Activated T-helper 1 cell treated with anti-CD3 and anti-CD28 coated beads, Interleukin-12 subunit alpha, Interleukin-12 subunit beta, Interleukin-2, Interleukin-4 antibody, amounts not matched to agents 30 ng/mL and 10 ng/mL and 1 ng/mL, durations not matched to agents 14 hours and 24 hours and 36 hours (primary cell): ENCODE data around the gene ACOX3. TPM values are rescaled to one million over a fixed set of nuclear protein-coding genes. Genes with fewer than 3 reads are reported as not detected.
"Not testable (repeated sequence)": the region's sequence is repeated elsewhere in the genome, so short reads cannot be mapped to it uniquely, and the experiment has no call there.

Experiments used
- DNase-seq: peaks from one replicate; pipeline ENCODE4 v3.0.0; 2021; ENCODE audit warnings: low spot score
- H3K27ac Mint-ChIP-seq: one replicate; pipeline ENCODE4 v1.8.0; 2021; ENCODE audit warnings: mild to moderate bottlenecking, mixed read lengths
- H3K27me3 Mint-ChIP-seq: one replicate; pipeline ENCODE4 v1.8.0; 2022; ENCODE audit warnings: mild to moderate bottlenecking, moderate library complexity, mixed read lengths; ENCODE audit not compliant: insufficient read depth
- H3K36me3 Mint-ChIP-seq: one replicate; pipeline ENCODE4 v1.8.0; 2021; ENCODE audit warnings: low read depth, mixed read lengths
- H3K4me1 Mint-ChIP-seq: one replicate; pipeline ENCODE4 v1.8.0; 2021; ENCODE audit warnings: low read depth, mixed read lengths
- H3K4me3 Mint-ChIP-seq: one replicate; pipeline ENCODE4 v1.8.0; 2021; ENCODE audit warnings: mild to moderate bottlenecking, moderate library complexity, mixed read lengths
- H3K9me3 Mint-ChIP-seq: one replicate; pipeline ENCODE4 v1.8.0; 2021; ENCODE audit warnings: mixed read lengths
- intact Hi-C: fragments of 100-400 bp; cut with micrococcal nuclease; formaldehyde crosslinking; loops from one replicate; pipeline ENCODE4 v1.15.1; 2024
- total RNA-seq: library from RNA; stranded (reverse); gene quantifications from 2 replicates; pipeline ENCODE4 v1.2.3, GENCODE V29; 2022

Gene ACOX3
- total RNA-seq, 1 donor from 2014 or later = 20.7 TPM

GRCh38 chr4:8437281-8437680 lies 3.2 kb downstream of the ACOX3 start:
- Mint-ChIP-seq H3K27ac (peak overlapping the region; percentile 49), H3K27me3 (no peaks in the 10 kb centered on the region), H3K36me3 (peaks cover 11% of the 10 kb centered on the region), H3K4me3 (no peak overlapping the region), H3K9me3 (no peaks in the 10 kb centered on the region), H3K4me1 (peaks cover 59% of the 10 kb centered on the region)
- DNase-seq = no peak
- intact Hi-C loops = no loop called here

- peaks cover 11% of the 10 kb centered on the region for H3K36me3 Mint-ChIP-seq
- peak overlapping the region; percentile 77 for H3K4me3 Mint-ChIP-seq
- peak; percentile 25 for DNase-seq
- peaks cover 47% of the 10 kb centered on the region for H3K4me1 Mint-ChIP-seq
- intact Hi-C loops = no loop called here
- no peaks in the 10 kb centered on the region for H3K27me3 Mint-ChIP-seq
- H3K27ac Mint-ChIP-seq = peak overlapping the region; percentile 87
- H3K9me3 Mint-ChIP-seq = no peaks in the 10 kb centered on the region
Measured at GRCh38 chr4:8435656-8436121, 4.8 kb downstream of the ACOX3 start.

- H3K27ac Mint-ChIP-seq = no peak overlapping the region
- peaks cover 37% of the 10 kb centered on the region for H3K4me1 Mint-ChIP-seq
- DNase-seq = no peak
- H3K36me3 Mint-ChIP-seq = peaks cover 5% of the 10 kb centered on the region
- no peaks in the 10 kb centered on the region for H3K27me3 Mint-ChIP-seq
- no peaks in the 10 kb centered on the region for H3K9me3 Mint-ChIP-seq
- H3K4me3 Mint-ChIP-seq = peak overlapping the region; percentile 77
- intact Hi-C loops = no loop called here
Measured at GRCh38 chr4:8434251-8435073, 6.1 kb downstream of the ACOX3 start.

GRCh38 chr4:8433136-8433535 lies 7.4 kb downstream of the ACOX3 start:
- Mint-ChIP-seq H3K4me1 (peaks cover 38% of the 10 kb centered on the region), H3K9me3 (no peaks in the 10 kb centered on the region), H3K27me3 (no peaks in the 10 kb centered on the region), H3K36me3 (peaks cover 4% of the 10 kb centered on the region), H3K27ac (no peak overlapping the region), H3K4me3 (no peak overlapping the region)
- intact Hi-C loops = no loop called here
- DNase-seq = no peak

- Mint-ChIP-seq H3K27me3 (no peaks in the 10 kb centered on the region), H3K9me3 (no peaks in the 10 kb centered on the region), H3K4me1 (peaks cover 38% of the 10 kb centered on the region), H3K36me3 (peaks cover 4% of the 10 kb centered on the region), H3K4me3 (no peak overlapping the region), H3K27ac (no peak overlapping the region)
- no peak for DNase-seq
- intact Hi-C loops = no loop called here
Measured at GRCh38 chr4:8431553-8431952, 9.0 kb downstream of the ACOX3 start.

GRCh38 chr4:8428288-8429097 lies 12.0 kb downstream of the ACOX3 start:
- no peaks in the 10 kb centered on the region for H3K27me3 Mint-ChIP-seq
- peak overlapping the region; percentile 86 for H3K27ac Mint-ChIP-seq
- H3K9me3 Mint-ChIP-seq = no peaks in the 10 kb centered on the region
- intact Hi-C loops = loop anchor here (1.0 kb wide), 3 partner anchors 9 to 270 kb away; partner anchors contain the start of genes ABLIM2, ACOX3 and TRMT44
- peak overlapping the region; percentile 92 for H3K4me3 Mint-ChIP-seq
- H3K36me3 Mint-ChIP-seq = peaks cover 4% of the 10 kb centered on the region
- peak; percentile 92 for DNase-seq
- H3K4me1 Mint-ChIP-seq = peaks cover 20% of the 10 kb centered on the region

GRCh38 chr4:8427761-8428287 lies 12.7 kb downstream of the ACOX3 start:
- H3K27me3 Mint-ChIP-seq = no peaks in the 10 kb centered on the region
- peak overlapping the region; percentile 92 for H3K4me3 Mint-ChIP-seq
- peaks cover 2% of the 10 kb centered on the region for H3K36me3 Mint-ChIP-seq
- H3K9me3 Mint-ChIP-seq = no peaks in the 10 kb centered on the region
- peaks cover 20% of the 10 kb centered on the region for H3K4me1 Mint-ChIP-seq
- DNase-seq = peak; percentile 5
- H3K27ac Mint-ChIP-seq = peak overlapping the region; percentile 70
- intact Hi-C loops = loop anchor here (1.0 kb wide), 3 partner anchors 9 to 270 kb away; partner anchors contain the start of genes ABLIM2, ACOX3 and TRMT44

GRCh38 chr4:8427262-8427661 lies 13.3 kb downstream of the ACOX3 start:
- Mint-ChIP-seq H3K4me3 (peak overlapping the region; percentile 92), H3K4me1 (peaks cover 20% of the 10 kb centered on the region), H3K36me3 (peaks cover 2% of the 10 kb centered on the region), H3K27me3 (no peaks in the 10 kb centered on the region), H3K27ac (no peak overlapping the region), H3K9me3 (no peaks in the 10 kb centered on the region)
- no peak for DNase-seq
- intact Hi-C loops = no loop called here

- H3K27me3 Mint-ChIP-seq = no peaks in the 10 kb centered on the region
- no peak overlapping the region for H3K27ac Mint-ChIP-seq
- intact Hi-C loops = no loop called here
- no peaks in the 10 kb centered on the region for H3K9me3 Mint-ChIP-seq
- DNase-seq = no peak
- no peak overlapping the region for H3K4me3 Mint-ChIP-seq
- H3K36me3 Mint-ChIP-seq = peaks cover 2% of the 10 kb centered on the region
- peaks cover 25% of the 10 kb centered on the region for H3K4me1 Mint-ChIP-seq
Measured at GRCh38 chr4:8422786-8423185, 17.7 kb downstream of the ACOX3 start.

- no peaks in the 10 kb centered on the region for H3K27me3 Mint-ChIP-seq
- peaks cover under 1% of the 10 kb centered on the region for H3K36me3 Mint-ChIP-seq
- no peak overlapping the region for H3K27ac Mint-ChIP-seq
- intact Hi-C loops = no loop called here
- no peak for DNase-seq
- H3K4me1 Mint-ChIP-seq = peaks cover 22% of the 10 kb centered on the region
- no peak overlapping the region for H3K4me3 Mint-ChIP-seq
- H3K9me3 Mint-ChIP-seq = no peaks in the 10 kb centered on the region
Measured at GRCh38 chr4:8422327-8422726, 18.2 kb downstream of the ACOX3 start.

- H3K4me3 Mint-ChIP-seq, DNase-seq, H3K36me3 Mint-ChIP-seq, H3K9me3 Mint-ChIP-seq, intact Hi-C loops, H3K27me3 Mint-ChIP-seq: not testable (repeated sequence)
- peak overlapping the region; percentile 92 for H3K27ac Mint-ChIP-seq
- peaks cover 12% of the 10 kb centered on the region for H3K4me1 Mint-ChIP-seq
Measured at GRCh38 chr4:8420151-8420550, 20.4 kb downstream of the ACOX3 start.

- peak; percentile 21 for DNase-seq
- Mint-ChIP-seq H3K9me3 (no peaks in the 10 kb centered on the region), H3K27ac (peak overlapping the region; percentile 92), H3K4me3 (peak overlapping the region; percentile 0), H3K36me3 (peaks cover 3% of the 10 kb centered on the region), H3K27me3 (no peaks in the 10 kb centered on the region), H3K4me1 (peaks cover 18% of the 10 kb centered on the region)
- intact Hi-C loops = loop anchor here (1.0 to 2.0 kb wide), 4 partner anchors 9 to 458 kb away; partner anchors contain the start of genes ACOX3 and TRMT44
Measured at GRCh38 chr4:8419222-8420041, 21.1 kb downstream of the ACOX3 start.
